ENCODE measurements around the gene SYT5.

DNA sequence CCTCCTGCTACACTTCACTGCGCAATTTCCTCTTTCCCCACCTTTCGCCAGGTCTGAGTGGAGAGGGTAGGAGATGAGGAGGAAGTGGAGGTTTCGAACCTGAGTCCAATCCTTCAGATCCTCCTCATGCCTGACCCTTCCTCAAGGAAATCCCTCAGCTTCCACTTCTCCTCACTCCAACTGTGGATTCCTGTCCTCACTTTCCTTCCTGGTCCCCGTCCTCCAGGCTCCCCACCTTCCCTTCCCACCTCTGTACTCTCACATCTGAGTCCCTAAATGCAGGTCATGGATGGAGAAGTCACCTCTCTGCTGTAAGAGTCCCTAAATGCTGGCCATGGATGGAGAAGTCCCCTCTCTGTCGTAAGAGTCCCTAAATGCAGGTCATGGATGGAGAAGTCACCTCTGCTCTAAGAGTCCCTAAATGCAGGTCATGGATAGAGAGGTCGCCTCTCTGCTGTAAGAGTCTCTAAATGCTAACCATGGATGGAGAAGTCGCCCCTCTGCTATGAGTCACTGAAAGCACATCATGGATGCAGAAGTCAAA is 45.4 kb upstream of the SYT5 start:
- TF ChIP-seq, protein P1, sequence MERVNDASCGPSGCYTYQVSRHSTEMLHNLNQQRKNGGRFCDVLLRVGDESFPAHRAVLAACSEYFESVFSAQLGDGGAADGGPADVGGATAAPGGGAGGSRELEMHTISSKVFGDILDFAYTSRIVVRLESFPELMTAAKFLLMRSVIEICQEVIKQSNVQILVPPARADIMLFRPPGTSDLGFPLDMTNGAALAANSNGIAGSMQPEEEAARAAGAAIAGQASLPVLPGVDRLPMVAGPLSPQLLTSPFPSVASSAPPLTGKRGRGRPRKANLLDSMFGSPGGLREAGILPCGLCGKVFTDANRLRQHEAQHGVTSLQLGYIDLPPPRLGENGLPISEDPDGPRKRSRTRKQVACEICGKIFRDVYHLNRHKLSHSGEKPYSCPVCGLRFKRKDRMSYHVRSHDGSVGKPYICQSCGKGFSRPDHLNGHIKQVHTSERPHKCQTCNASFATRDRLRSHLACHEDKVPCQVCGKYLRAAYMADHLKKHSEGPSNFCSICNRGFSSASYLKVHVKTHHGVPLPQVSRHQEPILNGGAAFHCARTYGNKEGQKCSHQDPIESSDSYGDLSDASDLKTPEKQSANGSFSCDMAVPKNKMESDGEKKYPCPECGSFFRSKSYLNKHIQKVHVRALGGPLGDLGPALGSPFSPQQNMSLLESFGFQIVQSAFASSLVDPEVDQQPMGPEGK (CRISPR knock-in tag; IDR thresholded peaks at IDR 0.05; ENCODE audit: borderline replicate concordance) = no peak
- TF ChIP-seq ZFP30 (CRISPR knock-in tag; IDR thresholded peaks at IDR 0.05) = no peak
- no peak for TF ChIP-seq BACH2 (CRISPR knock-in tag; IDR thresholded peaks at IDR 0.05; ENCODE audit: borderline replicate concordance)
- TF ChIP-seq, protein P2, sequence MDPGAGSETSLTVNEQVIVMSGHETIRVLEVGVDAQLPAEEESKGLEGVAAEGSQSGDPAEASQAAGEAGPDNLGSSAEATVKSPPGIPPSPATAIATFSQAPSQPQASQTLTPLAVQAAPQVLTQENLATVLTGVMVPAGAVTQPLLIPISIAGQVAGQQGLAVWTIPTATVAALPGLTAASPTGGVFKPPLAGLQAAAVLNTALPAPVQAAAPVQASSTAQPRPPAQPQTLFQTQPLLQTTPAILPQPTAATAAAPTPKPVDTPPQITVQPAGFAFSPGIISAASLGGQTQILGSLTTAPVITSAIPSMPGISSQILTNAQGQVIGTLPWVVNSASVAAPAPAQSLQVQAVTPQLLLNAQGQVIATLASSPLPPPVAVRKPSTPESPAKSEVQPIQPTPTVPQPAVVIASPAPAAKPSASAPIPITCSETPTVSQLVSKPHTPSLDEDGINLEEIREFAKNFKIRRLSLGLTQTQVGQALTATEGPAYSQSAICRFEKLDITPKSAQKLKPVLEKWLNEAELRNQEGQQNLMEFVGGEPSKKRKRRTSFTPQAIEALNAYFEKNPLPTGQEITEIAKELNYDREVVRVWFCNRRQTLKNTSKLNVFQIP (CRISPR knock-in tag; IDR thresholded peaks at IDR 0.05; ENCODE audit: borderline replicate concordance, low read depth) = no peak
